Keratinocyte (primary cell): ENCODE measurements around the gene RAMACL. TPM values are rescaled to one million over a fixed set of nuclear protein-coding genes. Genes with fewer than 3 reads are reported as not detected.

Experiments used
- DNase-seq: peaks from one replicate; pipeline ENCODE4 v3.0.0-alpha.2; 2011; ENCODE audit warnings: low read depth, missing footprints, low spot score
- FAIRE-seq: peaks from 2 replicates; lab custom pipeline; 2011; peaks lifted over from hg19 to GRCh38; lab: Jason Lieb, UNC
- H2AFZ ChIP-seq: 2 replicates; pipeline ENCODE4 v1.6.0; 2012; ENCODE audit warnings: low read length, control low read depth, inconsistent platforms; ENCODE audit not compliant: control insufficient read depth
- H3K27ac ChIP-seq: 2 replicates; pipeline ENCODE4 v1.5.1; 2011; ENCODE audit warnings: low read length; ENCODE audit not compliant: control insufficient read depth, insufficient read depth
- H3K27me3 ChIP-seq: 3 replicates; pipeline ENCODE4 v1.6.0; 2011; ENCODE audit warnings: low read length; ENCODE audit not compliant: control insufficient read depth, insufficient read depth; ENCODE audit errors: extremely low read depth
- H3K36me3 ChIP-seq, 2 experiments: 2 replicates in 1 of 2; 3 replicates in 1 of 2; pipeline ENCODE4 v1.5.1; 2011; ENCODE audit warnings: low read length in 2 of 2, mild to moderate bottlenecking in 1 of 2; ENCODE audit not compliant: control insufficient read depth in 2 of 2, insufficient read depth in 2 of 2; ENCODE audit errors: extremely low read depth in 1 of 2
- H3K4me1 ChIP-seq: 3 replicates; pipeline ENCODE4 v1.5.1; 2011; ENCODE audit warnings: low read length; ENCODE audit not compliant: control insufficient read depth, insufficient read depth; ENCODE audit errors: extremely low read depth
- H3K4me2 ChIP-seq: 3 replicates; pipeline ENCODE4 v1.6.0; 2011; ENCODE audit warnings: low read depth, low read length; ENCODE audit not compliant: control insufficient read depth, insufficient read depth; ENCODE audit errors: extremely low read depth
- H3K4me3 ChIP-seq, 3 experiments: fragments of 200-600 bp in 1 of 3; sonication (generic) in 1 of 3; 2 replicates in 2 of 3; 3 replicates in 1 of 3; pipeline ENCODE4 v1.5.1; 2011 to 2016; ENCODE audit warnings: low read length in 3 of 3, mild to moderate bottlenecking in 3 of 3, control low read depth in 2 of 3, inconsistent platforms in 1 of 3, low read depth in 1 of 3, mixed read lengths in 1 of 3, mixed run types in 1 of 3, moderate library complexity in 1 of 3; ENCODE audit not compliant: control insufficient read depth in 2 of 3, insufficient read depth in 2 of 3; ENCODE audit errors: extremely low read depth in 1 of 3
- H3K79me2 ChIP-seq: 2 replicates; pipeline ENCODE4 v1.6.0; 2012; ENCODE audit warnings: low read length; ENCODE audit not compliant: control insufficient read depth, insufficient read depth
- H3K9ac ChIP-seq: 3 replicates; pipeline ENCODE4 v1.6.0; 2011; ENCODE audit warnings: low read length; ENCODE audit not compliant: control insufficient read depth, insufficient read depth; ENCODE audit errors: extremely low read depth
- H3K9me1 ChIP-seq: 3 replicates; pipeline ENCODE4 v1.6.0; 2011; ENCODE audit warnings: low read length; ENCODE audit not compliant: control insufficient read depth, insufficient read depth; ENCODE audit errors: extremely low read depth
- H3K9me3 ChIP-seq: 2 replicates; pipeline ENCODE4 v1.5.1; 2012; ENCODE audit warnings: low read depth, low read length; ENCODE audit not compliant: control insufficient read depth
- H4K20me1 ChIP-seq: 3 replicates; pipeline ENCODE4 v1.6.0; 2011; ENCODE audit warnings: low read length; ENCODE audit not compliant: control insufficient read depth, insufficient read depth; ENCODE audit errors: extremely low read depth
- CTCF ChIP-seq, 3 experiments: IDR thresholded peaks in 1 of 3; conservative IDR thresholded peaks in 1 of 3; optimal IDR thresholded peaks in 1 of 3; 2 replicates in 2 of 3; 3 replicates in 1 of 3; pipeline versions ENCODE3 to v1.5.1; 2011; ENCODE audit warnings: low read length in 3 of 3, mild to moderate bottlenecking in 3 of 3, moderate library complexity in 2 of 3, control low read depth in 1 of 3, inconsistent platforms in 1 of 3; ENCODE audit not compliant: insufficient read depth in 2 of 3; ENCODE audit errors: extremely low read depth in 1 of 3
- EZH2 ChIP-seq: IDR thresholded peaks from one replicate; pipeline ENCODE4 v1.6.1; 2012; ENCODE audit warnings: inconsistent platforms, mild to moderate bottlenecking, low read length, moderate library complexity
- dilution Hi-C: fragments of 300-500 bp; cut with MboI; formaldehyde crosslinking; loops from one replicate; pipeline ENCODE4 v1.7.0; 2020; ENCODE audit warnings: low sequenced_read_pairs; ENCODE audit not compliant: extremely low pct_ligation_motif_present
- polyA plus RNA-seq, 5 experiments: library from polyadenylated mRNA; depleted of rRNA in 3 of 5; stranded (reverse) in 3 of 5; stranded (forward) in 1 of 5; unstranded in 1 of 5; fragments of >200 nt; gene quantifications; 1 replicate in 1 of 5; 2 replicates in 3 of 5; 3 replicates in 1 of 5; pipeline versions ENCODE4 v1.2.1 to v1.2.3, GENCODE V29; 2011 to 2012; ENCODE audit warnings: missing spikeins in 2 of 5, low read depth in 1 of 5, low replicate concordance in 1 of 5

The RAMACL gene
- polyA plus RNA-seq, 1 donor (not counting 4 experiments of a cell fraction or from before 2014, with no cell fraction given), result 5.3 TPM

GRCh38 chr6:166579237-166579850 is 7.1 kb downstream of the RAMACL start:
- FAIRE-seq, result no peak
- no peak overlapping the region for H3K4me2 ChIP-seq
- dilution Hi-C loops, result no loop called here
- H2AFZ ChIP-seq, result no peak overlapping the region
- H4K20me1 ChIP-seq, result no peaks in the 10 kb centered on the region
- no peaks in the 10 kb centered on the region for H3K27me3 ChIP-seq
- no peak overlapping the region for H3K4me3 ChIP-seq
- no peaks in the 10 kb centered on the region for H3K9me1 ChIP-seq
- DNase-seq, result no peak
- TF ChIP-seq CTCF (optimal IDR thresholded peaks at IDR 0.05 in 1 of 3, IDR thresholded peaks at IDR 0.05 in 1 of 3, conservative IDR thresholded peaks at IDR 0.05 in 1 of 3; ENCODE audit: extremely low read depth in 1 of 3, insufficient read depth in 2 of 3, low read length in 3 of 3), result no peak
- no peak for TF ChIP-seq EZH2
- H3K4me1 ChIP-seq, result no peaks in the 10 kb centered on the region
- no peaks in the 10 kb centered on the region for H3K9me3 ChIP-seq
- no peak overlapping the region for H3K27ac ChIP-seq
- H3K9ac ChIP-seq, result no peak overlapping the region
- H3K36me3 ChIP-seq, result no peaks in the 10 kb centered on the region
- no peaks in the 10 kb centered on the region for H3K79me2 ChIP-seq

GRCh38 chr6:166578536-166579236 is 7.8 kb downstream of the RAMACL start:
- Histone ChIP-seq H3K27me3 (no peaks in the 10 kb centered on the region), H3K36me3 (no peaks in the 10 kb centered on the region), H3K27ac (no peak overlapping the region), H3K79me2 (no peaks in the 10 kb centered on the region), H3K9me1 (no peaks in the 10 kb centered on the region), H3K4me3 (no peak overlapping the region), H3K4me1 (no peaks in the 10 kb centered on the region), H3K4me2 (no peak overlapping the region), H3K9ac (no peak overlapping the region), H4K20me1 (no peaks in the 10 kb centered on the region), H2AFZ (no peak overlapping the region), H3K9me3 (no peaks in the 10 kb centered on the region)
- DNase-seq (no peak), FAIRE-seq (no peak)
- no peak for TF ChIP-seq CTCF (optimal IDR thresholded peaks at IDR 0.05 in 1 of 3, IDR thresholded peaks at IDR 0.05 in 1 of 3, conservative IDR thresholded peaks at IDR 0.05 in 1 of 3; ENCODE audit: extremely low read depth in 1 of 3, insufficient read depth in 2 of 3, low read length in 3 of 3)
- no peak for TF ChIP-seq EZH2
- dilution Hi-C loops, result no loop called here
